ENCODE data around the gene LIPH.

LIPH gene

DNA sequence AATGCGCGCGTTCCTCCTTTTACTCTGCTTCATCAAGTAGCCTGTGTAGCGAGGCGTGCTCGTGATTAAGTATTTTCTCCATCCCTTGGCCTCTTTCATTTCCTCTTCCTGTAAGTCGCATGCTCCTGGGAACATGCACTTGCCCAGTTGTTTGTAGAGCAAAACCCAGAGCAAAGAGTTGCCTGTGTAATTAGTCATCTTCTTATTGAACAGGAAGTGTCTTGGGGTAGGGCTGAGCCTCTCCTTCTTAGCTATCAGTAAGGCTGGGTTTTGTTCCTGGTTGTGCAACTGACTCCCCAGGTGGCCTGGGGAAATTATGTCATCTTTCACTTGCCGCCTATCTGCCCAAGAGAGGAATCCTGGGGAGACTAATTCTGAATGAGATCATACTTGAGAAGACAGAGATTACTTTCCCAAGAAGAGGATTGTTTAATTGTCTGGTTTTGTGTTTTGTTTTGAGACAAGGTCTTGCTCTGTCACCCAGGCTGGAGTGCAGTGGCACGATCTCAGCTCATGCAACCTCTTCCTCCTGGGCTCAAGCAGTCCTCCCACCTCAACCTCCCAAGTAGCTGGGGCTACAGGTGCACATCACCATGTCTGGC lies 14.9 kb downstream of the LIPH start:
- no peak for DNase-seq

DNA sequence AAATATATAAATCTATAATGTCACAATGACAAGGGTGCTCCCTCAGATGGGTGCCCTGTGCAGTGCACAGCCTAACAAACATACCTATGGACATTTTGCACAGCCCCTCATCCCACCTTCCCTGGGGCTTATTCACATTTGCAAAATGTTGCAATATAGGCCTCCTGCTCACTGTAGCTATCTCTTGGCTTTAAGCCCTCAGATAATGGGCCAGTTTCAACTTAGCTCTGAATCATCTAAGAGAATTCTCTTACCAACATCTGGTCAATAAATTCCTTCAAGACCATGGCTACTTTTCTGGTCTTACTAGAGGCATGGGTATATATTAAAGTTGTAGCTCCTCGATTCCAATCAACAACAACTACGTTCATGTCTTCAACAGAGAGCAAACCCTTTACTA lies 17.9 kb downstream of the LIPH start:
- no peak for DNase-seq

DNA sequence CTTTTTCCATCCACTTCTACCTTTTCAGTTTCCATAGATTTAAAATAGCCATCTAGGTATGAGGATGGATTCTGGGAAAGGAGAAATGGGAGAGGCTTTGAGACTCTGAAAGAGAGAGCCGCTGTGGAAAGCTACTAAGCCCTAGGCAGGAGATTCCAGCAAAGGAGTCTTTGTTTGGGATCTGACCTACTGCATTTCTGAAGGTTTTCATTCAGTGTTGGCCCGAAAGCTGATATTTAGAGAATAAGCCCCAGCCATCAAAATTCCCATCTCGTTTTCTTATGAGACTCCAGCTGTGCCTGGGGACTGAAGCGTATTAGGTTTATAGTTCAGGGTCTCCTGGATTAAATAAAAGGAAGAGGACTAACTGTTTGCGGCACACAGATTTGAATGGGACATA lies 19.5 kb downstream of the LIPH start:
- DNase-seq, result no peak

DNA sequence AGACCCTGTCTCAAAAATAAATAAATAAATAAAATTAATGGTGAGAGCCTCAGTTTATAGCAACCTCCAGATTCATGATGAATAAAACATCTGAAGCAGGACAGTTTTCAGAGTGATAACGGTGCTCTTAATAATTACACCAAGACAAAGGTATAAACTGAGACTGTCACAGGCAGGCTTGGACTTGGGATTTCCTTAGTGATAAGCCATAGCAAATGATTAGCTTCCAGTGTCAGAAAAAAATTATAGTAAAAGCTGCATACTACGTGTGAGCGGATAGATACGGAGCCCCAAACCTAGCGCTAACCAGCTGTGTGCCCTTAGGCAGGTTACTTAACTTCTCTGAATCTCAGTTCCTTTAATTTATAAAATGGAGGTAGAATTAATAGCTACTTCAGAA lies 21.5 kb downstream of the LIPH start:
- DNase-seq, result no peak

DNA sequence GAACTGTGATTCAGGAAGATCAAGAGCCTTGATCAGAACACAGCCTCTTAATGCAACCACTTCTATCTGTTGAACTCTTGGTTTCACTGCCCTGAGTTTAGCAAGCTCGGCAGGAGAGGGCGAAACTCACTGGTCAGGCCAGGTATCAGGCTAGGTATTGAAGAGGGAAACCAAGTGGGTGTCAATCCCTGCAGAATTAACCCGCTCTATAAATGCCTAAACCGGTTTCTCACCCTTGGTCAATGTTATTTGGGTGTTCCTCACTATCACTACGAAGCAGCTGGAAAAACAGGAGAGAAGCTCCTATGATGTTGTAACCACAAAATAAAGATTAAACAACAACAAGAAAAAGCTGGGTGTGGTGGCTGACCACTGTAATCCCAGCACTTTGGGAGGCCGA lies 23.9 kb downstream of the LIPH start:
- no peak for DNase-seq

DNA sequence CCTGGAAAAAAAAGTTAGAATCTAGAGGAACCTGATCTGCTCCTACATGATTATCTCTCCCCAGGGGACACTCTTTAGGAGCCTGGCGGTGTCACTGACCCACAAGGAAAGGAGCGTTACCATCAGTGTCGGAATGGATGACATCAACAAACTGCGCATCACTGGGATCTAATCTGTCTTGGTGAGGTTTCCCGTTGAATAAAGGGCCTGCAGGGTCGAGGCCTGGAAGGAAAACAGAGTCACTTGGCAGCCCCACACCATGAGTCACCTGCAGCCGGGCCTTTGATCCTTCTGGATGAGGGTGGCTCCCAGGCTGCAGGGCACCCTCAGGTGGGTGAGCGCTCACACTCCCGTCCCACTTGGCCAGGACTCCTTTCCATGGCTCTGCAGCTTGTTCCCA lies 25.0 kb downstream of the LIPH start:
- no peak for DNase-seq

DNA sequence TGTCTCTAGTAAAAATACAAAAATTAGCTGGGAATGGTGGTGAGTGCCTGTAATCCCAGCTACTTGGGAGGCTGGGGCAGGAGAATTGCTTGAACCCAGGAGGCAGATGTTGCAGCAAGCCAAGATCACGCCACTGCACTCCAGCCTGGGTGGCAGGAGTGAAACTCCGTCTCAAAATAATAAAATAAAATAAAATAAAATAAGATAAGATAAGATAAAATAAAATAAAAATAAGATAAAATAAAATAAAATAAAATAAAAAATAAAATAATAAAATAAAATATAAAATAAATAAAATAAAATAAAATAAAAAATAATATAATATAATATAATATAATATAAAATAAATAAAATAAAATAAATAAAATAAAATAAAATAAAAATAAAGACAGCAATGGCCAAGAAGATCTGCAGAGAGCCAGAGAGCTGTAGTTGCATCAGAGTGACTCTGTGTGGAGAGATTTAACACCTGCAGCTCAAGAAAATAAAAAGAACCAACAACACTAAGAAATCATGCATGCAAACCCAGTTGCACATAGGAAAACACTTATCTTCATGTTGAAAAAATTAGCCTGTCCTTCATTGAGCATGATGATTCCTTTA lies 25.9 kb downstream of the LIPH start:
- DNase-seq, result no peak

DNA sequence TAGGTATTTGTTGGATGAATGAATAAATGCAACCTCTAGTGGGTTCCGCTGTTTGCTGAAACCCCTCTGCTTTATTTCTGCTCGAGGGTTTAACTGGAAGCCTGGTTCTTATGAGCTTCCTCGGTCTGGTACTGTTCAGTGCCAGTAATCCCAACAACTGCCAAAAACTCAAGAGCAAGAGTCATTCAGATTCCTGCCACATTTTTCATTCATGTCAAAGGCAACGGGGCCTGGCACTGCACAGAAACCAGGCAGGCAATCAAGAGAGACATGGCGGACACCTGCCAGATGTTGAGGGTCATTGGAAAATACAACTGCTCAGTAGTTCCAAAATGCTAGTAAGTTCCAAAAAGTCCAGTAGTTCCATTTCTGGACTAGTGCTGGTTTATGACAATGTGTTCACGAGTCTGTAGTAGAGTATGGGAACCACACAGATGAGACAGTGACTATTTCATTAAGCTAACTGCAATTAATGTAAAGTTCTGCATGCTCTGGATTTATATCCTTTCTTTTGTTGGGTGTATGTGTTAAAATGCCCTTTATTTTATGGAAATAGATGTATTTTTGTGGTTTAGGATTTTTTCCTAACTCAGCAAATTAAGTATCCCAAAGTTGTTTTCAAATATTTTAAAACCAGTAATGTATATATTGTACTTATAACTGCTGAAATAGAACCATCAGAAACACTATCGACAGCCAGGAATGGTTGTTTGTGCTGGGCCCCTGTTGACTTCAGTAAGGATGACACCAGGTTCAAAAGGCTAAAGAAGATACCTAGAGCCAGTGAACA lies 30.8 kb downstream of the LIPH start:
- DNase-seq, result no peak

DNA sequence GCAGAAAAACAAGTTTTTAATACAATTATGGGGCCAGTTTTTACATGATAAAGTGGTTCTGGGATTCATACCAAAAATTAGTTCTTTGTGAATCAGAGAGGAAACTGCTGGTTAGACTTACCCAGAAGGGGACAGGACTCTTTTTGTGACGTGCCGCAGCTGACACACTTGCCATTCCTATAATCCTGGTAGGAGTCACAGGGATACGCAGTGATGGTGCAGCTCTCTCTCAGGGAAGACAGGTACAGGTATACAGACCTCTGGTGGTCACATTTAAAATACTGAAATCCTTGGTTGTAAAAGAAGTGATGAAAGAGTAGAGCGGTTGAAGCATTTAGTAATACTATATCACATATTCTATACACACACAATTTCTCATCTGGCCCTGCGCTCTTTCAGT lies 33.4 kb downstream of the LIPH start:
- DNase-seq, result no peak

DNA sequence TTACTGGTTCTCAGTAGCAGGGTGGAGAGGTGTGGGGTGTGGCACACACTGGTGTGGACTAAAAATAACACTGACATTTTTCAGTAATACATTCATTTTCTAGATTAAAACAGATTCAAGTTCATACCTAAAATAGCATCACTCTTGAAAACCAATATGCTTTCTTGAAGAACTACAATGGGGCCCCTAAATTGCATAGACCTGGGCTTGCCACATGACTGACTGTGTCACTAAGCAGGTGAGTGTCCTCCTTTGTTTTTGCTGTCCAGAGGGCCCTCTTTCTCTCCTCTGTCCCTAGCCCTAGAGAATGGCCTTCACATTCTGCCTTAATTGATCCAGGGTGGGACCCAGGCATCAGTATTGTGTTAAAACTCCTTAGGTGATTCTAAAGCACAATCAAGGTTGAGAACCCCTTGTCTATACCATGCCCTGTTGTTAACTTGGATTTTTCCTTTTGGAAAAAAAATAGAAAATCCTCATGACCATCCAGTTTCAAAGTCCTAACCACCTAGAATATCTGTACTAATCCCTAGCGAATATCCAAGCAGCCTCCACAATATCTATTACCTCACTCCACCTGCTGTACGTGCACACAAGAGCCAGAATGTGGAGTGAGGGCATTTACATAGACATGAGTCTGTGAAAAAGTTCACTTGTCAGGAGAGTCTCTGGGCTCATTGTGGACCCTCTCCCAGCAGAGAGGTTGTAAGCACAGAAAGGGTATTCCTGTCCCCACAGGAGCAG lies 34.8 kb downstream of the LIPH start:
- no peak for DNase-seq

DNA sequence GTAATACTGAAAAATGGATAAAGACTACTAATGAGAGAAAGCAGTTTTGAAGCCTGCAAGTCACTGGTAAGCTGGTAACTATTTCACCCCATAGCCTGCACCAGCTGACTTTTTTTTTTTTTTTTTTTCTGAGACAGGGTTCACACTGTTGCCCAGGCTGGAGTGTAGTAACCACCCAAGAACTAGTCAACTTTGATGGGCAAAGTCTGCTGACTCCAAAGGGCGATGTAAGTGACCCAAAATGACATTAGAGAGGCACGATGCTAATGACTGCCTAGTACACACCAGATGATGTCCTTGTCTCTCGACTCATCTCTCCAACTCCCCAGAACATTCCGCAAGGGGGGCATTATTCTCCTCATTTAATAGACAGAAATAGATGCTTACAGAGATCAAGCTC lies 40.7 kb downstream of the LIPH start:
- DNase-seq, result no peak

DNA sequence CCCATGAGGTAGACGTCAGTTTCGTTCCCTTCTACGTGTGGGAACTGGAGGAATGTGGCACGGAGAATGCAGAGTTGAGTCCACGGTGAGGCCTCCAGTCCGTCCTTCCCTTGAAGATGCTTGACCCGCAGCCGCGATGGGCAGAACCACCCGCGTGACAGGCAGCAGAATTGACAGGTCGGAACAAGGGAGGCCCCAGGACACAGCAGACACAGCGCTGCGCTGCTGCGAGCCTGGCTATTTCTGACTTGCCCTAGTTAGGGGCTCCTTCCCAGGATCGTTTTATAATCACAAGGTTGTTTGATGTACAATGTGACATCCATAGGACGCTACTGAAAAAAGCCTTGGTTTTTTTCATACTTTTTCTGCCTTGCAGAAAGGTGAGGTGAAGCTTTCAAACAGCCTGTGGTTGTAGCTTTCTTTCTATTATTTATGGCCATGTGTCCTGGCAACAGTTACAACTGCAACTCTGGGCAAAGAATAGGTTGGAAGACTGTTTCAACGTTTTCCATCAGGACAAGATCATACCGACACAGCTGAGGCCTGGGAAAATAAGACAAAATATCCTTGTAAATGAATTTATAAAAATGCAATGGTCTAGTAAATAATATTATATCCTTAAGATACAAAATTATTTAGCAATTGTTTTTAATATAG lies 43.9 kb downstream of the LIPH start:
- DNase-seq, result no peak

DNA sequence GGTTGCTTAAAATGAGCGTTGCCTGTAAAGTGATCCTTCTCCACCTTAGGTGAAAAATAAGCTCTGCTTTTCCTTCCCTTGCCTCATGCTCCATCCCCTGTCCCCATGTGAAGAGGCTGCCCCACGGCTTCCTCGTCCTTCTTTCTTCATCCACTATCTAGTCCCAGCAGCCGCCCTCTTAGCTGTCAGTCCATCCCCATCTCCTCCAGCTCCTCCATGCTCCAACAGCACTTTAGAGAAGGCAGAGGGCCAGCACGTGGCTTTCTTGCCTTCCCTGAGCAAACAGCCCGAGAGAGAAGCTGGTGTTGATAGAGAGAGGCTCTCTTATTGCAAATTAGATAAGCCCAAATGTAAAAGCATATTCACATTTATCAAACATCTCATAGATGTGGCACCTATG lies 44.5 kb downstream of the LIPH start:
- no peak for DNase-seq

DNA sequence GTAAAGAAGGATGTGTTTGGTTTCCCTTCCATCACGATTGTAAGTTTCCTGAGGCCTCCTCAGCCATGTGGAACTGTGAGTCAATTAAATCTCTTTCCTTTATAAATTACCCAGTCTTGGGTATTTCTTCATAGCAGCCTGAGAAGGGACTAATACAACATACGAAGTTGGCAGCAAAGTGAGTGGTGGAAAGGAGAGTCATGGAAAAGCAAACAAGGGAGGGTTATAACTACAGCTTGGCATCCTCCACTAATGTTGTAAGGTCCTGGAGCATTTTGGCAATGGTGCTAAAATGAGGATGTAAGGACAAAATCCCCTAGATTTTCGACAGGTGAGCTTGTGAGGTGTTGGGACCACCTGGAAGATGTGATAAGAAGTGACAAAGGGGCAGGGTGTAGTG lies 47.8 kb downstream of the LIPH start:
- DNase-seq, result no peak

DNA sequence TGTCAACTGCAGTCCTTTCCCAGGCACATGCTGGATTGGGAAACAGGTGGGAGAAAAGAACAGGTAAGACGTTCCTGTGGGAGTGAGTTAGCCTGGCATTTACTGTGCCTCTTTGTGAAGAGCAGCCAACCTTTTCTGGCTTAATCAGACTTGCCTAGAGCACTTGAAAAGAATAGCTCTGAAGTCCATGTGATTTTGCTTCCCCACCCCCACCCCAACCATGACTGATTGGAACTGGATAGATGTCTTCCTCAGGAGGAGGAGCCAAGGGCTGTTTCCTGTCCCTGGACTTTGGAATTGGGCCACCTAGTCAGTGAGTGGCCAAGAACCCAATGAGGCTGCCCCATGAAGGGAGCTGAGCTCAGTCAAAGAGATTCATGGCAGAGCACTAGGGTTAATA lies 48.9 kb downstream of the LIPH start:
- no peak for DNase-seq

DNA sequence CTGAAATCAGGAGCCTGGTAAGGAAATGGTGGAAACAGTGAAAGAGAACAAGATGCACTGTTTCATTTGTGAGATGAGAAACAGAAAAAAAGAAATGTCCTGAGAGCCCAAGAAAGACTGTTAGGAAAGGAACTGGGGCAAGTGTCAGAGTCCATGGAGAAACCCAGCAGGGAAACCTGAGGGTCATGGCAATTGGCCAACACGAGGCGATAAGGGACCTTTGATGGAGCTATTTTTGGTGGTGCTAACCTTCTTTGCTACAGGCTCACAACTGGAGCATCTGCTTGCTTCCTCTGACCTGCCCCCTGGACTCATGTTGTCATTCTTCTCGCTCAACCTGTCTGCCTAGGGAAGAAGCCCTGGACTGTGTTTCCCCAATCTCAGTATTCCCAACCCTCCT lies 49.4 kb downstream of the LIPH start:
- no peak for DNase-seq

DNA sequence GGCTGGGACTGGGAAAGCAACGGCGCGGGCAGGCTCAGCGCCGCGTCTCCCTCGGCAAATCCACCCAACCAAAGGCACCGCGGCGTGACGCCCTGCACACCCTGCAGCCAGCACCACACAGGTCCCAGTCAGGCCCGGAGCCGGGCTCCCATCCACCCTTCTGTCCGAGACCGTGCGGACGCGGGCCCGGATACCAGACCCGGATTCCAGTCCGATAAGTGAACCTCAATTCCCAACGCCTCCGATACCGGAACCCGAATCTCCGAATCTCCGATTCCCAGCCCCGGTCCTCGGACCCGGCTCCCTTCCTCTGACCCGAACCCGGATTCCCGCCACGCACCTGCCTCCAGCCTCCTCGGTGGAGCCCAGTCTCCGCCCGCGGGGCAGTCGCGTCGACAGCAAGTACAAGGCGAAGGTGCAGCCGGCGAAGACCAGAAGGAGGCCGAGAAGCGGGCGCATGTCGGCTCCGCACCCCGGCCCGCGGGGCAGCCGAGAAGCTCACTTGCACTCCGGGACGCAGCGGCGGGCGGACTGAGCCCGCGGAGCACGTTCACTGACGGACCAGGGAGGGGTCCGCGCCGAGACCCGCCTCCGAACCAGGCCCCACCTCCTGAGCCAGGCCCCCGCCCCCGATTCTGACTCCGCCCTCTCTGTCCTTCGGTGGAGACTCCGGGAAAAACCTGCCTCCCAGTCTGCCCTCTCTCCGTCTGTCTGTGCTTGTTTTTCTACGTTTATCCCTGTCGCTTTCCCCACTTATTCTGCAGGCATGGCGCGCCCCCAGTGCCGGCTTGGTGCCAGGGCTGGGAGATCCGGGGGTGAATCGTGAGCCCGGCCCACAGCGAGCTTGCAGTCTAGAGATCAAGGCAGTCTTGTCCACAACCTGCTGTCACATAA lies 53.6 kb downstream of the LIPH start, which contains the start of gene TMEM41A:
Gene TMEM41A (minus strand): TSS at position 533 of the 894 bp plus-strand sequence. CDS start 74 bp downstream, at position 459.
- peak; percentile 80 for DNase-seq

DNA sequence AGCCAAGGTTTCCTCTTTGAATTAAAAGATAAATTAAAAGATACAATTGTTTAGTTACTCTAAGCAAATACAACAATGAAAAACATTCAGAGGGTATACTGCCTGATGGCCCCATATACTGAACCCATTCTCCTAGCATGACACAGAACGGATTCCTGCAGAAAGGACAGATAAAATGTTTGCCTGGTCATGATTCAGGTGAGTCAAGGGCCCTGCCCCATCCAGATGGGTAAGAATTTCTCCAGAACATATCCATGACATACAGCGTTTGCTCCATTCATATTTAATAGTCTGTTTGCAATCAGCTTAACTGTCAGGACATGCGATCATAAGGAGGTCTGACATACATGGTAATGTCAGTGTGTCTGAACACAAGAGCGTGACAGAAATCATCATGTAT lies 62.1 kb downstream of the LIPH start:
- no peak for DNase-seq

DNA sequence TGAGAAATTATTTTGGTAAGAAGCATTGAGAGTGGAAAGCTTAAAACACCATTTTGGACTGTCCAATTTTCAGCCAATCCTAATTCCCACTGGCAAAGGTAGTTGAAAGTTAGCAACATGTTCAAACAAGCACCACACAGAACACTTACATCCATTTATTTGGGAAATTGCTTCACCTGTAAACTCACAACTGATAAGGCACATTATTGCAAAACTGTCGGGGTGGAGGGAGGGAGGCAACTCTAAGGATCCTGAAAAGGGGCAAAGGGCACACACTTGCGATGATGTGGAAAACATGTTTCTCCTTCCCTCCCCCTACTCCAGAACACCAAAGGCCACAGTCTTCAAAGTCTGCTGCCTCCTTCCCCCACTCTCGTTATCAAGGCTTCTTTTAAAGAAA lies 62.9 kb downstream of the LIPH start:
- no peak for DNase-seq

DNA sequence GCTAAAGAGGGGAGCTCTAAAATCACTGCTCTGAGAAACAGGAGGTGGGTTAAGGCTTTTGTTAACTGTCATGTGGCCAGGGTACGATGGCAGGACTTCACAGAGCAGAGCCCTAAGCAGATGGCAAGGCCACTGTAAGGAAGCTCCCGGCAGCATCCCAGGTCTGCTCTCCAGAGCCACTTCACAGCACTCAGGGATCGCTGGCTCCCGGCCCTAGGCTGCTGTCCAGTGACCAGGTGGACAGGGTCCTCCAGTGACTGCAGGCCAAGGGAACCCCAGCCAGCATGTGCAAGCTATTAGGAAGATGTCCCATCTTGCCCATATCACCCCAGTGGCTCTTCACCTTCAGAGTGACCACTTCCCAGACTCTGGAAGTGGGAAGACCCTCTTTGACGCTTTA lies 63.9 kb downstream of the LIPH start:
- no peak for DNase-seq

DNA sequence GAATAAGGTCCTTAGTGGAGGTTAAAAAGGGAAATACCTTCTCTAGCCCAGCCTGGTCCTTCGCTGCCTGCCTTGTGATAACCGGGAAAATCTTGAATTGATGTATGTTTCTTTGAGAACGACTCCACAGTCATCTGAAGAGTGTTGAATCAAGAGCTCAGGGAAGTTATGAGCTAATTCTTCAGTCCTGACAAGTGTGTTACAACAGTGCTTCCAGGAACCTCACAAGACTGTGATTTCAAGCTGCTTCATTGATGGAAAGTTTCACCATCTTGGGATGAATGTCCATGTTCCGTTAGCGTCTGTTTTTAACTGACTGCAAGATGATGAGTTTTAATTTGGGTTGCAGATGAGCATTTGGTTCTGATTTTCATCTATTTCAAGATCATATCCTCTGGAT lies 66.0 kb downstream of the LIPH start:
- no peak for DNase-seq

DNA sequence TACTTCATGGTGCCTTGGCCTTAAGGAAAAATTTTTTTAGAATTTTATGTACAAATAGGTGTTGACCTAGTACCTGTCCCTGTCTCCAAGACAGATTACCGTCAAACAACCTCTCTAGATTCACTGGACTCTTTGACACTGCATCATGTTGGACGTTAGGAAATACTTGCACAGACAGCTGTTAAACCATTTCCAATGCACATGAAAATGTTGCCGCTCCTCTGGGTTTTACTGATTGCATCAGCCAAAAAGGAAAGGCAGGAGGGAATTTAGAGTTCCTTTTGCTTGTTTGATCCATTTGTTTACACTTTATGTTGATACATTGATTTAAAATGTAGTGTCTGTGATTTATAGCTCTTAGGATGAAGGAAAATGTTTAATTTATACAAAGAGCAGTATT lies 68.1 kb downstream of the LIPH start:
- DNase-seq, result no peak

Data from NCI-H2029 treated with DMSO at 0.1 percent for 48 hours (cell line).